K562 (cell line): ENCODE data around the gene RITA1. TPM values are rescaled to one million over a fixed set of nuclear protein-coding genes. Genes with fewer than 3 reads are reported as not detected.

Source experiments
- ATF7 ChIP-seq: fragments of 450-650 bp; IDR thresholded peaks from 2 replicates; pipeline ENCODE4 v1.7.1; 2014; ENCODE audit warnings: mild to moderate bottlenecking, moderate library complexity
- CREM ChIP-seq: IDR thresholded peaks from 2 replicates; pipeline ENCODE4 v1.6.1; 2014; ENCODE audit warnings: antibody characterized with exemption, low read depth
- CTBP1 ChIP-seq: fragments of 450-650 bp; IDR thresholded peaks from 2 replicates; pipeline ENCODE4 v1.6.1; 2016; ENCODE audit warnings: borderline replicate concordance
- ESRRA ChIP-seq: fragments of 450-650 bp; IDR thresholded peaks from 2 replicates; pipeline ENCODE4 v1.6.1; 2014; ENCODE audit warnings: low read depth, mild to moderate bottlenecking, moderate library complexity, borderline replicate concordance
- JUNB ChIP-seq: fragments of 450-650 bp; formaldehyde crosslinking; conservative IDR thresholded peaks from 2 replicates; pipeline ENCODE4 v1.4.0; 2020; ENCODE audit warnings: mild to moderate bottlenecking
- LARP7 ChIP-seq: fragments of 450-650 bp; IDR thresholded peaks from 2 replicates; pipeline ENCODE4 v1.6.1; 2016
- NR3C1 ChIP-seq: sonication (generic); formaldehyde crosslinking; IDR thresholded peaks from 2 replicates; pipeline ENCODE4 v1.8.1; 2022; ENCODE audit warnings: missing genetic modification reagents
- PCBP1 ChIP-seq: fragments of 200-400 bp; formaldehyde crosslinking; IDR thresholded peaks from 2 replicates; pipeline ENCODE4 v1.6.1; 2018; ENCODE audit warnings: mild to moderate bottlenecking, low read depth, low read length; ENCODE audit not compliant: poor library complexity, severe bottlenecking
- RAD51 ChIP-seq: fragments of 450-650 bp; IDR thresholded peaks from 2 replicates; pipeline ENCODE4 v1.7.1; 2016; ENCODE audit warnings: low read depth, mild to moderate bottlenecking, borderline replicate concordance
- RBM15 ChIP-seq: fragments of 200-400 bp; formaldehyde crosslinking; IDR thresholded peaks from 2 replicates; pipeline ENCODE4 v1.6.1; 2018; ENCODE audit warnings: mild to moderate bottlenecking, low read length, moderate library complexity; ENCODE audit not compliant: insufficient read depth
- RCOR1 ChIP-seq, 2 experiments: IDR thresholded peaks; 2 replicates each; pipeline ENCODE4 v1.6.1; 2012; ENCODE audit warnings: low read depth in 2 of 2, low read length in 2 of 2, borderline replicate concordance in 1 of 2, improper control_type of control experiment in 1 of 2
- SIX5 ChIP-seq, 2 experiments: IDR thresholded peaks; 2 replicates each; pipeline ENCODE4 v1.6.1; 2011; ENCODE audit warnings: low read length in 2 of 2, borderline replicate concordance in 1 of 2, low read depth in 1 of 2, mild to moderate bottlenecking in 1 of 2, moderate library complexity in 1 of 2; ENCODE audit not compliant: insufficient read depth in 1 of 2
- UBTF ChIP-seq, 2 experiments: IDR thresholded peaks; 2 replicates each; pipeline ENCODE4 v1.6.1; 2012; ENCODE audit warnings: improper control_type of control experiment in 2 of 2, low read depth in 2 of 2, low read length in 2 of 2, borderline replicate concordance in 1 of 2
- ZBTB5 ChIP-seq: fragments of 450-650 bp; IDR thresholded peaks from 2 replicates; pipeline ENCODE4 v1.6.1; 2017; ENCODE audit warnings: antibody characterized with exemption
- ZNF12 ChIP-seq: sonication (generic); formaldehyde crosslinking; IDR thresholded peaks from 2 replicates; pipeline ENCODE4 v1.4.0; 2020; ENCODE audit warnings: mild to moderate bottlenecking, missing genetic modification reagents
- ZNF707 ChIP-seq: fragments of 250-450 bp; sonication (Bioruptor Pico); conservative IDR thresholded peaks from 2 replicates; pipeline ENCODE4 v1.8.0; 2022; ENCODE audit warnings: inconsistent platforms, mild to moderate bottlenecking, moderate library complexity
- polyA plus RNA-seq, 8 experiments: library from polyadenylated mRNA; depleted of rRNA in 4 of 8; stranded (reverse) in 5 of 8; unstranded in 3 of 8; fragments of >200 nt; fragmentation: Nextera tagmentation in 2 of 8; fragmentation: Illumina TruSeq in 1 of 8; extraction: Ambion mirVana in 2 of 8; extraction: Trizol in 1 of 8; gene quantifications; 2 replicates each; pipeline versions ENCODE4 v1.2.1 to v1.2.3, GENCODE V29; 2011 to 2014; ENCODE audit warnings: inconsistent platforms in 1 of 8, missing spikeins in 1 of 8
- total RNA-seq, 7 experiments: library from RNA; depleted of rRNA in 6 of 7; stranded (reverse); fragments of >200 nt in 6 of 7; fragmentation: Illumina TruSeq in 2 of 7; extraction: Trizol in 2 of 7; gene quantifications; 2 replicates each; pipeline versions ENCODE4 v1.2.1 to v1.2.3, GENCODE V29; 2011 to 2021; ENCODE audit warnings: low replicate concordance in 1 of 7
- TF ChIP-seq, protein P1 (sequence below): fragments of 450-650 bp; conservative IDR thresholded peaks from 2 replicates; pipeline ENCODE4 v1.6.1; 2016; ENCODE audit warnings: missing genetic modification characterization, low read depth, mild to moderate bottlenecking, missing compliant biosample characterization, moderate library complexity
- TF ChIP-seq, protein P2 (sequence below): sonication (generic); formaldehyde crosslinking; IDR thresholded peaks from 2 replicates; pipeline ENCODE4 v1.8.0; 2022; ENCODE audit warnings: missing genetic modification reagents, mild to moderate bottlenecking, borderline replicate concordance

RITA1 gene
- total and polyA plus RNA-seq, 9 of the 15 experiments (the other 6 are each of a cell fraction or from before 2014, with no cell fraction given), result 2.8 to 40.4 (median 18.0) TPM

DNA sequence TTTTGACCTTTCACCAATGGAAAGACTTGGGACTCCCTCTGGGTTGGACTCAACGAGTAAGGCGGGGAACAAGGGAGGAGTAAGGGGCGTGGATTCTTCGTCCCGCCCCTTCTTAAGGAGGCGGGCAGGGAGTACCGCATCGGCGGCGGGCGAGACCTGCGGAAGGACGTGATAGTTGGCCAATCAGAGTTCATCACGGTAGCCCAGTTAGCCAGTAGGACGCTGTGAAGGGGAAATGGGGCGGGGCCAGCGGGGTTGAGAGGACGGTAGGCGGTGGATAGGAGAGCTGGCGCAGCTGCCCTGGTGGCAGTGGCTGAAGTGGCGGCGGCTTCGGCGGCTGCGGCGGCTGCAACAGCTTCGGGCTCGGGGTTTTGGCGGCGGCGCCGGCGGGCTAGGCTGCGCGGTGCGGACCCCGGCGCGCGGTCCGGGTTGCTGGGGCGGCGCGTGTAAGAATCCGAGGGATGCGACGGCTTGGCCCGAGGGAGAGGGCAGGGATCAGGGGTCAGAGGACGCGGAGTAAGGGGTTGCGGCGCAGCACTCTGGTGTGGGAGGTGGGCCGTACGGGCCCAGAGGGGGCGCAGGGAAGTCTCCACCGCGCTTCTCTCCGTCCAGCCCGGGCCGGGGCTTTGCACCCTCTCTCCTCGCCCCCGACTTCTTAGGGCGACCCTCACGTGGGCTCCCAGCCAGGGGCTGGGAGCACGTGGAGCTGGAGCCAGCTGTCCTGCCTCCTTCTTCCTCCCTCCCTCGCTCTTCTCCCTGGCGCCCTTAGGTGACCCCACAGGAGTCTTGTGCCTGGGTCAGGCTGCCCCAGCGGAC is 35.9 kb downstream of the RITA1 start, which contains the start of gene TPCN1 (continued):
- TF ChIP-seq ZNF12 (CRISPR knock-in tag) (peak; percentile 62; the same call in 1 of the 2 replicates), ZBTB5 (no peak), ESRRA (peak; percentile 72), CTBP1 (peak; percentile 60; the same call in 1 of the 2 replicates), RCOR1 (IDR thresholded peaks at IDR 0.05; ENCODE audit: borderline replicate concordance in 1 of 2, low read depth in 2 of 2, low read length in 2 of 2) (peak in 1 of 2 experiments; percentile 12; a peak in 1 of 4 replicates), ZNF707 (no peak), ATF7 (peak; percentile 53; the same call in 1 of the 2 replicates), RAD51 (peak; percentile 31; the same call in 1 of the 2 replicates), SIX5 (IDR thresholded peaks at IDR 0.05; ENCODE audit: borderline replicate concordance in 1 of 2, insufficient read depth in 1 of 2, low read depth in 1 of 2, low read length in 2 of 2) (no peak), UBTF (IDR thresholded peaks at IDR 0.05; ENCODE audit: borderline replicate concordance in 1 of 2, low read depth in 2 of 2, low read length in 2 of 2) (no peak), NR3C1 (CRISPR knock-in tag) (0 out of 2 replicates have a peak, but pooled peaks have one; percentile 40), CREM (peak; percentile 54), LARP7 (no peak), RBM15 (no peak), JUNB (no peak), PCBP1 (peak; percentile 68)
- TF ChIP-seq, protein P1, sequence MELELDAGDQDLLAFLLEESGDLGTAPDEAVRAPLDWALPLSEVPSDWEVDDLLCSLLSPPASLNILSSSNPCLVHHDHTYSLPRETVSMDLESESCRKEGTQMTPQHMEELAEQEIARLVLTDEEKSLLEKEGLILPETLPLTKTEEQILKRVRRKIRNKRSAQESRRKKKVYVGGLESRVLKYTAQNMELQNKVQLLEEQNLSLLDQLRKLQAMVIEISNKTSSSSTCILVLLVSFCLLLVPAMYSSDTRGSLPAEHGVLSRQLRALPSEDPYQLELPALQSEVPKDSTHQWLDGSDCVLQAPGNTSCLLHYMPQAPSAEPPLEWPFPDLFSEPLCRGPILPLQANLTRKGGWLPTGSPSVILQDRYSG (tag), result no peak
- TF ChIP-seq, protein P2, sequence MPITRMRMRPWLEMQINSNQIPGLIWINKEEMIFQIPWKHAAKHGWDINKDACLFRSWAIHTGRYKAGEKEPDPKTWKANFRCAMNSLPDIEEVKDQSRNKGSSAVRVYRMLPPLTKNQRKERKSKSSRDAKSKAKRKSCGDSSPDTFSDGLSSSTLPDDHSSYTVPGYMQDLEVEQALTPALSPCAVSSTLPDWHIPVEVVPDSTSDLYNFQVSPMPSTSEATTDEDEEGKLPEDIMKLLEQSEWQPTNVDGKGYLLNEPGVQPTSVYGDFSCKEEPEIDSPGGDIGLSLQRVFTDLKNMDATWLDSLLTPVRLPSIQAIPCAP (CRISPR knock-in tag), result no peak
